ENCODE data around the gene PXDC1.
A peak's percentile ranks its signal among the peaks of the same experiment; 100 is the strongest.

DNA sequence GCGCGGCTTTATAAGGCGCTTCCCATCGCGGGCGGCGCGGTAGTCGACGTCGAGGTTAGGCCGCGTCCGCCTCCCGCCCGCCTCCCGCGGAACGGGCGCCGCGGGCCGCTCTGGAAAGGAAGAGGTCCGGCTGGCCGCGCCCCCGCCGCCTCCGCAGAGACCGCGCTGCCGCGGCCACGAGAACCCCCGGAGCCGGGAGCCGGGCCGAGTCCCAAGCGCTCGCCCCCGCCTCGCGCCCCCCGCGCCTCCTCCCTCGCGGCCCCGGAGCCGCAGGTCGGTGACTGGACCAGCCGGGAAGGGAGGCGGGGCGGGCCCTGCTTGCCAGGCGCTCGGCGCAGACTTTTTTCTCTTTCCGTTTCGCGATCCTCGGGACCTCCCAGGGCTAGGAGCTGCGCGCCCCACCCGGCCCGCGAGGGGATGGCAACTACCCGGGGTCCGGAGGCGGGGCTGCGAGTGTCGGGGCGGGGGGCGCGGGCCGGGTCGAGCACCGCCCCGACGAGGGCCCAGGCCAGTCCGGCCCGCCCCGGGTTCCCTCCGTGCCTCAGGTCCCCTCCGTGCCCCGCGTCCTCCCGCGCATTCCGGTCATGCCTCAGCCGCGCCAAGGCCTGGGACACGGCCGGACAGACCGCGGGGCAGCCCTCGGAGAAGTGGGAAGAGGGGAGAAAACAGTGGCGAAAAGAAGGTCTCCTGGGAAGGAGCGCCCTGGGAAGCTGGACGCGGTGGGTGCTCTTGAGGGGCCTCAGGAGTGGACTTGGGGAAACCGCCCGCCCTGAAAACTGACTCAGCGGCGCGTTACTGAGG, 417 bp upstream of the PXDC1 start:
- TF ChIP-seq HNF4G (IDR thresholded peaks at IDR 0.05), result no peak
- TF ChIP-seq, protein P1, sequence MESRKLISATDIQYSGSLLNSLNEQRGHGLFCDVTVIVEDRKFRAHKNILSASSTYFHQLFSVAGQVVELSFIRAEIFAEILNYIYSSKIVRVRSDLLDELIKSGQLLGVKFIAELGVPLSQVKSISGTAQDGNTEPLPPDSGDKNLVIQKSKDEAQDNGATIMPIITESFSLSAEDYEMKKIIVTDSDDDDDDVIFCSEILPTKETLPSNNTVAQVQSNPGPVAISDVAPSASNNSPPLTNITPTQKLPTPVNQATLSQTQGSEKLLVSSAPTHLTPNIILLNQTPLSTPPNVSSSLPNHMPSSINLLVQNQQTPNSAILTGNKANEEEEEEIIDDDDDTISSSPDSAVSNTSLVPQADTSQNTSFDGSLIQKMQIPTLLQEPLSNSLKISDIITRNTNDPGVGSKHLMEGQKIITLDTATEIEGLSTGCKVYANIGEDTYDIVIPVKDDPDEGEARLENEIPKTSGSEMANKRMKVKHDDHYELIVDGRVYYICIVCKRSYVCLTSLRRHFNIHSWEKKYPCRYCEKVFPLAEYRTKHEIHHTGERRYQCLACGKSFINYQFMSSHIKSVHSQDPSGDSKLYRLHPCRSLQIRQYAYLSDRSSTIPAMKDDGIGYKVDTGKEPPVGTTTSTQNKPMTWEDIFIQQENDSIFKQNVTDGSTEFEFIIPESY (IDR thresholded peaks at IDR 0.05), result no peak
- no peak for TF ChIP-seq CTCF (IDR thresholded peaks at IDR 0.05; ENCODE audit: low read depth, low read length, missing input control)
- TF ChIP-seq GABPA (IDR thresholded peaks at IDR 0.05 in 1 of 2, conservative IDR thresholded peaks at IDR 0.05 in 1 of 2), result no peak
- TF ChIP-seq HNF4A (conservative IDR thresholded peaks at IDR 0.05), result no peak
- TF ChIP-seq, protein P2, sequence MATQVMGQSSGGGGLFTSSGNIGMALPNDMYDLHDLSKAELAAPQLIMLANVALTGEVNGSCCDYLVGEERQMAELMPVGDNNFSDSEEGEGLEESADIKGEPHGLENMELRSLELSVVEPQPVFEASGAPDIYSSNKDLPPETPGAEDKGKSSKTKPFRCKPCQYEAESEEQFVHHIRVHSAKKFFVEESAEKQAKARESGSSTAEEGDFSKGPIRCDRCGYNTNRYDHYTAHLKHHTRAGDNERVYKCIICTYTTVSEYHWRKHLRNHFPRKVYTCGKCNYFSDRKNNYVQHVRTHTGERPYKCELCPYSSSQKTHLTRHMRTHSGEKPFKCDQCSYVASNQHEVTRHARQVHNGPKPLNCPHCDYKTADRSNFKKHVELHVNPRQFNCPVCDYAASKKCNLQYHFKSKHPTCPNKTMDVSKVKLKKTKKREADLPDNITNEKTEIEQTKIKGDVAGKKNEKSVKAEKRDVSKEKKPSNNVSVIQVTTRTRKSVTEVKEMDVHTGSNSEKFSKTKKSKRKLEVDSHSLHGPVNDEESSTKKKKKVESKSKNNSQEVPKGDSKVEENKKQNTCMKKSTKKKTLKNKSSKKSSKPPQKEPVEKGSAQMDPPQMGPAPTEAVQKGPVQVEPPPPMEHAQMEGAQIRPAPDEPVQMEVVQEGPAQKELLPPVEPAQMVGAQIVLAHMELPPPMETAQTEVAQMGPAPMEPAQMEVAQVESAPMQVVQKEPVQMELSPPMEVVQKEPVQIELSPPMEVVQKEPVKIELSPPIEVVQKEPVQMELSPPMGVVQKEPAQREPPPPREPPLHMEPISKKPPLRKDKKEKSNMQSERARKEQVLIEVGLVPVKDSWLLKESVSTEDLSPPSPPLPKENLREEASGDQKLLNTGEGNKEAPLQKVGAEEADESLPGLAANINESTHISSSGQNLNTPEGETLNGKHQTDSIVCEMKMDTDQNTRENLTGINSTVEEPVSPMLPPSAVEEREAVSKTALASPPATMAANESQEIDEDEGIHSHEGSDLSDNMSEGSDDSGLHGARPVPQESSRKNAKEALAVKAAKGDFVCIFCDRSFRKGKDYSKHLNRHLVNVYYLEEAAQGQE (IDR thresholded peaks at IDR 0.05), result peak; percentile 52
- peak; percentile 37 to 72 for TF ChIP-seq EGR1 (IDR thresholded peaks at IDR 0.05; ENCODE audit: low read depth in 2 of 2)
- peak; percentile 38 for TF ChIP-seq YY1 (IDR thresholded peaks at IDR 0.05)
- TF ChIP-seq JUND (IDR thresholded peaks at IDR 0.05), result no peak
- TF ChIP-seq SP1 (IDR thresholded peaks at IDR 0.05), result peak; percentile 42
- peak in 1 of 2 donors; percentile 57 for TF ChIP-seq RAD21 (IDR thresholded peaks at IDR 0.05)
- TF ChIP-seq RXRA (IDR thresholded peaks at IDR 0.05), result no peak
- no peak for TF ChIP-seq NR2F2 (IDR thresholded peaks at IDR 0.05)

All from liver (tissue), 3 donors.